ENCODE results near the gene OSGEP.

Gene OSGEP

GRCh38 chr14:20454516-20455354 lies at the start of gene OSGEP, which contains the start of gene APEX1:
Gene OSGEP (minus strand): TSS chr14:20454812. CDS start chr14:20454683, 129 bp downstream.
Gene APEX1 (plus strand): TSS chr14:20455226. CDS start chr14:20455646, 420 bp downstream.
- peak; percentile 96 for DNase-seq

GRCh38 chr14:20503898-20504297 lies 49.3 kb upstream of the OSGEP start:
- DNase-seq, result no peak

- DNase-seq, result no peak
Observed at GRCh38 chr14:20501346-20501745, 46.7 kb upstream of the OSGEP start.

GRCh38 chr14:20499881-20500280 lies 45.3 kb upstream of the OSGEP start:
- no peak for DNase-seq

GRCh38 chr14:20499108-20499507 lies 44.5 kb upstream of the OSGEP start:
- DNase-seq, result no peak

- DNase-seq, result no peak
Observed at GRCh38 chr14:20498622-20499021, 44.0 kb upstream of the OSGEP start.

- DNase-seq, result no peak
Observed at GRCh38 chr14:20494935-20495766, 40.5 kb upstream of the OSGEP start.

- no peak for DNase-seq
Observed at GRCh38 chr14:20493634-20494033, 39.0 kb upstream of the OSGEP start.

- DNase-seq, result no peak
Observed at GRCh38 chr14:20492486-20492885, 37.9 kb upstream of the OSGEP start.

GRCh38 chr14:20490563-20490962 lies 36.0 kb upstream of the OSGEP start:
- DNase-seq, result no peak

GRCh38 chr14:20489093-20489994 lies 34.7 kb upstream of the OSGEP start:
- no peak for DNase-seq

GRCh38 chr14:20487396-20487725 lies 32.7 kb upstream of the OSGEP start:
- no peak for DNase-seq

GRCh38 chr14:20486684-20487395 lies 32.2 kb upstream of the OSGEP start:
- no peak for DNase-seq

- DNase-seq, result no peak
Observed at GRCh38 chr14:20485900-20486299, 31.3 kb upstream of the OSGEP start.

- DNase-seq, result no peak
Observed at GRCh38 chr14:20482382-20482781, 27.8 kb upstream of the OSGEP start.

GRCh38 chr14:20478894-20479293 lies 24.3 kb upstream of the OSGEP start:
- no peak for DNase-seq

- no peak for DNase-seq
Observed at GRCh38 chr14:20477211-20477876, 22.7 kb upstream of the OSGEP start.

GRCh38 chr14:20476776-20477175 lies 22.2 kb upstream of the OSGEP start:
- DNase-seq, result no peak

- no peak for DNase-seq
Observed at GRCh38 chr14:20472536-20473169, 18.0 kb upstream of the OSGEP start.

GRCh38 chr14:20470603-20470901 lies 15.9 kb upstream of the OSGEP start:
- DNase-seq, result no peak

- peak; percentile 48 for DNase-seq
Observed at GRCh38 chr14:20469890-20470602, 15.4 kb upstream of the OSGEP start.

Measured in activated CD4-positive, alpha-beta T cell treated with anti-CD3 and anti-CD28 coated beads for 1 hour (primary cell).